GM12875 (cell line): ENCODE results near the gene PNMT.

Source experiments
- H3K4me3 ChIP-seq: one replicate; pipeline ENCODE4 v1.5.1; 2011; ENCODE audit warnings: low read depth, low read length, control low read depth
- CTCF ChIP-seq: IDR thresholded peaks from 2 replicates; pipeline ENCODE4 v1.5.1; 2011; ENCODE audit warnings: low read depth, mild to moderate bottlenecking, control low read depth, inconsistent platforms, low read length, moderate library complexity, borderline replicate concordance; ENCODE audit not compliant: insufficient read depth

The PNMT gene

GRCh38 chr17:39655105-39655504 is 13.1 kb upstream of the PNMT start:
- H3K4me3 ChIP-seq, result no peak overlapping the region
- no peak for TF ChIP-seq CTCF

- no peak for TF ChIP-seq CTCF
- H3K4me3 ChIP-seq, result no peak overlapping the region
Observed at GRCh38 chr17:39658346-39658745, 9.9 kb upstream of the PNMT start.

- no peak for TF ChIP-seq CTCF
- H3K4me3 ChIP-seq, result no peak overlapping the region
Observed at GRCh38 chr17:39658760-39659159, 9.5 kb upstream of the PNMT start.

GRCh38 chr17:39659279-39660010 is 8.8 kb upstream of the PNMT start:
- TF ChIP-seq CTCF, result no peak
- no peak overlapping the region for H3K4me3 ChIP-seq

- TF ChIP-seq CTCF, result no peak
- H3K4me3 ChIP-seq, result no peak overlapping the region
Observed at GRCh38 chr17:39660011-39660360, 8.3 kb upstream of the PNMT start.

GRCh38 chr17:39660397-39661385 is 7.6 kb upstream of the PNMT start:
- H3K4me3 ChIP-seq, result no peak overlapping the region
- no peak for TF ChIP-seq CTCF
